PC-3 (cell line): Measurements from ENCODE around the gene C16orf95.

Experiments used
- CTCF ChIP-seq: fragments of 300-600 bp; sonication (generic); conservative IDR thresholded peaks from 2 replicates; pipeline ENCODE4 v1.5.1; 2017; ENCODE audit warnings: antibody characterized with exemption, low read depth, mild to moderate bottlenecking, low read length
- EZH2 ChIP-seq: fragments of 300-600 bp; sonication (generic); IDR thresholded peaks from one replicate; pipeline ENCODE4 v1.6.1; 2017; ENCODE audit warnings: antibody characterized with exemption, mild to moderate bottlenecking, low read length; ENCODE audit not compliant: unreplicated experiment

- TF ChIP-seq EZH2 (no peak), CTCF (no peak)
Observed at GRCh38 chr16:87342978-87343752, 26.0 kb upstream of the C16orf95 start.
